Transverse colon (tissue), 4 donors: ENCODE results near the gene FGD5. TPM values are rescaled to one million over a fixed set of nuclear protein-coding genes. Genes with fewer than 3 reads are reported as not detected.

Experiments
- DNase-seq: peaks from one replicate; pipeline ENCODE4 v3.0.0-alpha.2; 2019
- H3K27ac ChIP-seq, 4 donors: fragments of 200-600 bp; sonication (generic); 2 replicates each; pipeline ENCODE4 v1.5.1; 2016 to 2018; ENCODE audit warnings: inconsistent platforms in 4 of 4
- H3K27me3 ChIP-seq: fragments of 200-600 bp; sonication (generic); 2 replicates; pipeline ENCODE4 v1.5.1; 2017; ENCODE audit warnings: inconsistent platforms
- H3K36me3 ChIP-seq, 4 donors: fragments of 200-600 bp; sonication (generic); 2 replicates each; pipeline ENCODE4 v1.5.1; 2017 to 2019; ENCODE audit warnings: inconsistent platforms in 4 of 4
- H3K4me1 ChIP-seq, 4 donors: fragments of 200-600 bp; sonication (generic); 2 replicates each; pipeline ENCODE4 v1.5.1; 2017 to 2020; ENCODE audit warnings: inconsistent platforms in 4 of 4
- H3K4me3 ChIP-seq, 4 donors: fragments of 200-600 bp; sonication (generic); 1 replicate in 1 of 4; 2 replicates in 3 of 4; pipeline versions ENCODE4 v1.5.1 to v1.6.1; 2017 to 2019; ENCODE audit warnings: inconsistent platforms in 4 of 4
- H3K9me3 ChIP-seq, 2 donors: fragments of 200-600 bp; sonication (generic); 2 replicates each; pipeline ENCODE4 v1.5.1; 2017 to 2019; ENCODE audit warnings: inconsistent platforms in 2 of 2
- CTCF ChIP-seq, 5 experiments: fragments of 200-600 bp in 3 of 5; fragments of 450-650 bp in 2 of 5; sonication (generic) in 3 of 5; IDR thresholded peaks; 1 replicate in 2 of 5; 2 replicates in 3 of 5; pipeline ENCODE4 v1.5.1; 2016 to 2017; ENCODE audit warnings: antibody characterized with exemption in 5 of 5, inconsistent platforms in 3 of 5, mild to moderate bottlenecking in 2 of 5, moderate library complexity in 1 of 5
- EP300 ChIP-seq: sonication (generic); formaldehyde crosslinking; IDR thresholded peaks from one replicate; pipeline ENCODE4 v1.6.1; 2017; ENCODE audit warnings: antibody characterized with exemption, low read depth
- POLR2A ChIP-seq: fragments of 450-650 bp; IDR thresholded peaks from one replicate; pipeline ENCODE4 v1.6.1; 2016; ENCODE audit warnings: antibody characterized with exemption, mild to moderate bottlenecking, moderate library complexity
- POLR2AphosphoS5 ChIP-seq, 3 donors: sonication (generic); formaldehyde crosslinking; IDR thresholded peaks; one replicate each; pipeline ENCODE4 v1.6.1; 2016; ENCODE audit warnings: antibody characterized with exemption in 3 of 3
- WGBS, 2 donors: methylation state at CpG; one replicate each; pipeline ENCODE4 v1.1.5; 2018; ENCODE audit warnings: low coverage in 1 of 2; 5-methylcytosine and 5-hydroxymethylcytosine counted together
- in situ Hi-C, 4 donors: fragments of 200-750 bp; cut with MboI; loops; one replicate each; pipeline versions ENCODE4 v1.15.0 to v1.15.1; 2017; ENCODE audit warnings: low sequenced_read_pairs in 3 of 4, low pct_ligation_motif_present in 1 of 4, low pct_unique_long_range_greater_than_20kb in 1 of 4
- intact Hi-C: fragments of 100-400 bp; cut with DNase I; formaldehyde crosslinking; loops from one replicate; pipeline ENCODE4 v1.15.1; 2023; ENCODE audit warnings: low total_unique reads
- total RNA-seq, 4 donors: library from RNA; depleted of rRNA; stranded (reverse); fragments of >200 nt; gene quantifications; one replicate each; pipeline ENCODE4 v1.1.0, GENCODE V29; 2016

FGD5 gene
- total RNA-seq, 4 donors from 2014 or later = 5.6 to 15.9 (median 10.2) TPM

- no peak for DNase-seq
- no peaks in the 10 kb centered on the region for H3K27me3 ChIP-seq
- peak overlapping the region; percentile 22 to 50 (median 36) for H3K27ac ChIP-seq
- peaks cover 0 to 26% (median 4%) of the 10 kb centered on the region in 4 donors for H3K4me1 ChIP-seq
- H3K36me3 ChIP-seq = no peaks in the 10 kb centered on the region
- TF ChIP-seq POLR2A (no peak), EP300 (no peak), CTCF (IDR thresholded peaks at IDR 0.05) (no peak), POLR2AphosphoS5 (IDR thresholded peaks at IDR 0.05) (no peak)
- no peaks in the 10 kb centered on the region for H3K9me3 ChIP-seq
- 70 to 80% methylated on average over 1 to 15 of the region's 15 CpGs for WGBS, 2 donors
- in situ Hi-C loops = no loop called here
- H3K4me3 ChIP-seq = no peak overlapping the region
- intact Hi-C loops = no loop called here
These were observed 18.6 kb downstream of the FGD5 start for GRCh38 chr3:14837186-14837877.

GRCh38 chr3:14837878-14838258 lies 19.1 kb downstream of the FGD5 start:
- Histone ChIP-seq H3K9me3 (no peaks in the 10 kb centered on the region), H3K4me3 (no peak overlapping the region), H3K27me3 (no peaks in the 10 kb centered on the region), H3K36me3 (no peaks in the 10 kb centered on the region), H3K27ac (peak overlapping the region; percentile 22 to 50 (median 36)), H3K4me1 (peaks cover 0 to 26% (median 4%) of the 10 kb centered on the region in 4 donors)
- intact Hi-C loops (no loop called here), in situ Hi-C loops (no loop called here)
- 50 to 100% methylated on average over 1 to 5 of the region's 5 CpGs for WGBS, 2 donors
- no peak for TF ChIP-seq POLR2AphosphoS5 (IDR thresholded peaks at IDR 0.05)
- no peak for TF ChIP-seq CTCF (IDR thresholded peaks at IDR 0.05)
- TF ChIP-seq POLR2A = no peak
- TF ChIP-seq EP300 = no peak
- DNase-seq = no peak

- H3K27me3 ChIP-seq = no peaks in the 10 kb centered on the region
- no peaks in the 10 kb centered on the region for H3K9me3 ChIP-seq
- in situ Hi-C loops = no loop called here
- TF ChIP-seq CTCF (IDR thresholded peaks at IDR 0.05) (no peak), POLR2AphosphoS5 (IDR thresholded peaks at IDR 0.05) (no peak), POLR2A (no peak), EP300 (no peak)
- no peak for DNase-seq
- no peak overlapping the region for H3K27ac ChIP-seq
- no peak overlapping the region for H3K4me3 ChIP-seq
- H3K36me3 ChIP-seq = no peaks in the 10 kb centered on the region
- H3K4me1 ChIP-seq = peaks cover 0 to 26% (median 4%) of the 10 kb centered on the region in 4 donors
- WGBS, 2 donors = 64% methylated on average over 7 of the region's 7 CpGs; no CpG with 5 or more reads in 1 of the 2 donors
- intact Hi-C loops = no loop called here
These were observed 20.5 kb downstream of the FGD5 start for GRCh38 chr3:14839236-14839635.

GRCh38 chr3:14841836-14842235 lies 23.1 kb downstream of the FGD5 start:
- Histone ChIP-seq H3K27me3 (no peaks in the 10 kb centered on the region), H3K36me3 (no peaks in the 10 kb centered on the region), H3K4me3 (no peak overlapping the region), H3K27ac (no peak overlapping the region), H3K4me1 (peaks cover 0 to 28% (median 4%) of the 10 kb centered on the region in 4 donors), H3K9me3 (no peaks in the 10 kb centered on the region)
- WGBS, 2 donors = 75% methylated on average over 9 of the region's 9 CpGs; no CpG with 5 or more reads in 1 of the 2 donors
- TF ChIP-seq POLR2AphosphoS5 (IDR thresholded peaks at IDR 0.05) = no peak
- intact Hi-C loops = no loop called here
- DNase-seq = no peak
- in situ Hi-C loops = no loop called here
